Stimulated activated CD4-positive, alpha-beta T cell treated with anti-CD3 and anti-CD28 coated beads, TNF-alpha, amount 100 ng/mL, for 1 hour (primary cell): ENCODE data around the gene DLGAP1.
"Not testable (repeated sequence)": the region's sequence is repeated elsewhere in the genome, so short reads cannot be mapped to it uniquely, and the experiment has no call there.

Experiments used
- DNase-seq, 3 donors: peaks; one replicate each; pipeline ENCODE4 v3.0.0-alpha.2; 2020; ENCODE audit warnings: low read depth in 3 of 3, low spot score in 1 of 3

The DLGAP1 gene

GRCh38 chr18:4455113-4455811, at the start of gene DLGAP1:
Gene DLGAP1 (minus strand): TSS chr18:4455307.
- no peak for DNase-seq

DNA sequence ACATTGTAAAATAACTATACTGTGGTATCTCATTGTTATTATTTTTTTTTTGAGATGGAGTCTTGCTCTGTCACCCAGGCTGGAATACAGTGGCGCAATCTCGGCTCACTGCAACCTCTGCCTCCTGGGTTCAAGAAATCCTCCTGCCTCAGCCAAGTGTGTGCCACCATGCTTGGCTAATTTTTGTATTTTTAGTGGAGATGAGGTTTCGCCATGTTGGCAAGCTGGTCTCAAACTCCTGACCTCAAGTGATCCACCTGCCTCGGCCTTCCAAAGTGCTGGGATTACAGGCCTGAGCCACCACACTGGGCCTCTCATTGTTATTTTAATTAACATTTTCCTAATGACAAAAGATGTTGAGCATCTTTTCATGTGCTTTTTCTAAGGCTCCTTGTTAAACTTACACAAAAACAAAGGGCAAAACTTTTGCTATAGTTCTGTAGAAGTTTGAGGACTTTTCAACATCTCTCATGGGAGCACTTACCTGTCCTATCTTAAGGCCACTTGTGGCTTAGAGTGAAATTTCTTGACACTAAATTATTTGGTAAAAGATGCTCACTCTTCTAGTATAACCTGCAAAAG, 39.7 kb upstream of the DLGAP1 start:
- not testable (repeated sequence) for DNase-seq

DNA sequence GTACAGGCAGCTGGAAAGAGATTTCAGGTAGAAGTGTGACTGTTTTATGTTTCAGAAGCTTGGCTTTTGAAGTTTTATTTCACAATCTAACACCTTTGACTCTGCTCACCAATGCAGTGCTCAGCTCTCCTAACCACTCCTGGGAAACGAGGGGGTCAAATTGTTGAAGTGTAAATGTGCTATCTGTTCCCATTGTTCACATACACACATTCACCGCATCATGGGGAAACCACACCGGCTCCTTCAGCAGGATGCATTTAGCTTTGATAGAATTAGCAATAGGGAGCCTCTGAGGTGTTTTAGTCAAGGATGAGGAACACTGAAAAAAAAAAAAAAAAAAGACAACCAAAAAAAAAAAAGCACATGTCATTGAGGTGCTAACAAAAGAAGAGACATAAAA, 13.4 kb upstream of the DLGAP1 start:
- no peak for DNase-seq

GRCh38 chr18:4454537-4455112, 482 bp downstream of the DLGAP1 start:
- no peak for DNase-seq

- DNase-seq = no peak
Observed at GRCh38 chr18:4453874-4454536, 1.1 kb downstream of the DLGAP1 start.

- DNase-seq = no peak
Observed at GRCh38 chr18:4453567-4453873, 1.6 kb downstream of the DLGAP1 start.

GRCh38 chr18:4450065-4450658, 4.9 kb downstream of the DLGAP1 start:
- DNase-seq = no peak

DNA sequence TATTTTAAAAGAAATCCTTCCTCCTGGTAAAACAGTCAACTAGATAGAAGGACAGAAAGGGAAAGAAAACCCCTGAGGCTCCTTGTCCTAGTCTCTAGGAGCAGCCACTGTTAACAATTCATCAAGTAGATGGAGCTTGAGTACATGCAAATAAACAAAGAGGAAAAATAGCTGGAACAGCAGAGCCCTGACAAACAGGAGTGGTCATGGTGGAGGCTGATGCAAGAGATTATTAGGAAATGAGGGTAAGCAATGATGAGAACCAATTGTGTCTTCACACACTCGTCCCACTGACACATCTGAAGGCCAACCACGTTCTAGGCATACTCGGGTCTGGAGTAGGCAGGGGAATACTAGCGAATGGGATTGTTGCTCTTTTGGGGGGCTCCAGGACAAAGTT, 9.2 kb downstream of the DLGAP1 start:
- no peak for DNase-seq

GRCh38 chr18:4444306-4444705, 10.8 kb downstream of the DLGAP1 start:
- DNase-seq = no peak

- no peak for DNase-seq
Observed at GRCh38 chr18:4441098-4441497, 14.0 kb downstream of the DLGAP1 start.

DNA sequence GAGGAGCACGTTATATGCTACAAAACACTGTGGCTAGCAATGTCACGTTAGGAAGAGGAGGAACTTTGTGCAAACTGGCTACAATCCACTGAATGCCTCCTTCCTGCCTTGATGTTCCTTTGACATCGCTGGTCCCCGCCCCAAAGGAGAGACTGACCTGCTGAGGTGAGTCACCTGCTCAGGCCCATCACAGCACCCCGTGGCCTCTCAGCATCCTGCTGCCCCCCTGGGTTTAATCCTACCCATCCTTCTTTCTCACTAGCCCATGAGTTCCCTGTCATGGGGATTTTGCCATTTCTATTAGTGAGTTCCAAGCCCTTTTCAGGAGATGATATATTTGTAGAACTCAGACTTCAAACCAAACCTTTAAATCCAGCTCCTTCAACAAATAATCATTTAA, 16.2 kb downstream of the DLGAP1 start:
- no peak for DNase-seq

DNA sequence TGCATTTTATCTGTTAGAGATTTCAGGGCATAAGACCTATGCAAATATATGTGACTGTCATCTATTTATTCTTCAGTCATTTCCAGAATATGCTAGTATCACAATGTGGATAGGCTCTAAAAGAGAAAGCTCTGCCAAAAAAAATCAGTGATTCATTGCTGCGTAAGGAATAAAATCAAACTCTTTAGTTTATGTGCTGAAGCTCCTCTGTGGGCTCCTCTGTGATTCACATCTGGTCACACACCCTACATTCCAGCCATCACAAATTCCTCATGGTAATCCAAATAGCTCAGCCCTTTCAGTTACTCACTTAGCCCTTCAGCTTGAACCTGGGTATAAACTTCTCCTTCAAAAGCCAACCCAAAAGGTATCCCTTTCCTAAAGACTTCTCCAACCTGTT, 21.4 kb downstream of the DLGAP1 start:
- no peak for DNase-seq

DNA sequence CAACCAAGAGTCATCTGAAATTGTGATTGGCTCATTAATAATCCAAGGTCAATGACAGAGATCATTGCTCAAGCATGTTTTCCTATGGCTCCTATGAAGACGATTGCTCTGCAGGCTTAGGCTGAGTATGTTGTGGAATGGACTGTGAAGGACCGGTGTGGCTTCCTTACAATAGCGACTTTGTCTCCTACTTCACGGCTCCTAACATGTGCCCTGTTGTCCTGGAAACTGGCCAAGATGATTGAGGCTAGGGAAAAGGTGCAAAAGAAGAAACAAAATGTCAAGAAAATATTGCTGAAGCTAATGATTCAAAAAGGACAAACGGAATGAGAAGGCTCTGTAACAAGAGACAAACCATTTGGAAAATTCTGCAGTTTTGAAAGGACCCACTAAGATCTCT, 24.3 kb downstream of the DLGAP1 start:
- no peak for DNase-seq

- DNase-seq = no peak
Observed at GRCh38 chr18:4417714-4418113, 37.4 kb downstream of the DLGAP1 start.

DNA sequence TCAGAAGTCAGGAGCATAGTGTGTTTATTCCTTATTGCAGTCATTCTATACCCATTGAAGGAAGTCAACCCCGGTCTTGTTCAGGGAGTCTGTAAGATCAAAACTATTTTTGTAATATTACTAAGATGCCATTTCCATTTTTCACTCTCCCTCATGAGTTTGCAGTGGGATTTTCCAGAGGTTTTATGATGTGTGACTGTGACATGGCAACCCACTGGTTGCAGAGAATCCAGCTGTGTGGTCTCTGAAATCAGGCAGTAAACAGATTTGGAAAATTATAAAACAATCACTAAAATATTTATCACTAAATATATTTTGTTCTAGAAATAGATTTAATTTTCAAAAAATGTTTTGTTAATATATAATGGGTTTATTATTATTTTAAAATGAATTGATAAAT, 38.1 kb downstream of the DLGAP1 start:
- DNase-seq = no peak

DNA sequence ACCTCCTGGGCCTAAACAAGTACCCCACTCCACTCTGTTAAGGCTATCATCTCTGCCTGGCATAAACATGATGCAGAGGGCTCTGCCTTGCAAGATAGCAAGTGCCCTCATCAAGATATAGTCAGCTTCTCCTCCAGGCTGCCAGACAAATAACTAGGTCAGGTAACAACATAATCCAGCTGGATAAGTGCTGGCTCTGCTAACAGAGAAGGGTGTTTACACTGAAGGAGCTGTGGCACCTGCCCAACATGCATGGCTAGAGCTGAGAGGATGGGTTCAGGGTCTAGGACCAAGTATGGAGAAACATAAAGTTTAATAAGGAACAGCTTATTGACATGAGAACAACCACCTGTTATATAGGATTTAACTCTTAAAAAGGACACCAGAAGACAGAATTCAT, 42.8 kb downstream of the DLGAP1 start:
- DNase-seq = no peak

GRCh38 chr18:4406856-4407255, 48.3 kb downstream of the DLGAP1 start:
- DNase-seq = no peak

GRCh38 chr18:4405965-4406364, 49.1 kb downstream of the DLGAP1 start:
- no peak for DNase-seq

- no peak for DNase-seq
Observed at GRCh38 chr18:4403836-4404235, 51.3 kb downstream of the DLGAP1 start.

DNA sequence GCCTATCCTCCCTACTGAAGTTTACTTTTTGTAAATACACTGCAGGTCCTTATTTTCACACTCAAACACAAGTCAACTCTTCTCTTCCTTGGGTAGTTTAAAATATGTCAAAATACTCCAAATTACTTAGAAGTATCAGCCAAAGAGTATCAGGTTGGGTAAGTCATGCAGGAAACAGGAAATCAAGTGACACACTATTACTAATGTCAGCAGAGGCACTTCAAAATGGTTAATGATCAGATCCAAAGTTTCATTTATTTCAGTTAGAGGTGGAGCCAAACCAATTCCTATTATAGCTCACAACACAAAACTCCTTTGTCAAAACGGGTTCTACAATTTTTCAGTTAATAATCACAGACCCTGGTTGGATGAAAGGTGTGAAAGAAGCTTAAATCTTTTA, 54.2 kb downstream of the DLGAP1 start:
- DNase-seq = no peak

- no peak for DNase-seq
Observed at GRCh38 chr18:4399929-4400328, 55.2 kb downstream of the DLGAP1 start.

- no peak for DNase-seq
Observed at GRCh38 chr18:4394700-4395099, 60.4 kb downstream of the DLGAP1 start.
